Left ventricle myocardium inferior (tissue), 1 donor: Measurements from ENCODE around the gene UQCRC1. TPM values are rescaled to one million over a fixed set of nuclear protein-coding genes. Genes with fewer than 3 reads are reported as not detected.
A peak's percentile ranks its signal among the peaks of the same experiment; 100 is the strongest.

Source experiments
- DNase-seq: peaks from one replicate; pipeline ENCODE4 v3.0.0-alpha.2; 2020
- H3K27ac ChIP-seq: fragments of 200-600 bp; replicated peaks from 2 replicates; pipeline ENCODE4 v1.8.0; 2021
- H3K27me3 ChIP-seq: fragments of 200-600 bp; 2 replicates; pipeline ENCODE4 v1.8.0; 2021; ENCODE audit warnings: low read depth
- H3K36me3 ChIP-seq: fragments of 200-600 bp; 2 replicates; pipeline ENCODE4 v1.8.0; 2021
- H3K4me1 ChIP-seq: fragments of 200-600 bp; 2 replicates; pipeline ENCODE4 v1.8.0; 2021
- H3K4me3 ChIP-seq: fragments of 200-600 bp; 2 replicates; pipeline ENCODE4 v1.8.0; 2021; ENCODE audit warnings: mild to moderate bottlenecking, moderate library complexity
- H3K9me3 ChIP-seq: fragments of 200-600 bp; replicated peaks from 2 replicates; pipeline ENCODE4 v1.8.0; 2021
- intact Hi-C: fragments of 100-400 bp; cut with micrococcal nuclease; formaldehyde crosslinking; loops from one replicate; pipeline ENCODE4 v1.11.0; 2022
- long read RNA-seq: library from polyadenylated mRNA; unstranded; transcript quantifications from one replicate; pipeline ENCODE4 v2.0.0, GENCODE V29; 2021
- total RNA-seq: library from RNA; stranded (reverse); fragmentation: NEBNext Ultra II Directional; extraction: Animal tissue kit (Norgen Biotek cat#: 25700); gene quantifications from one replicate; pipeline ENCODE4 v1.2.1, GENCODE V29; 2021
- TF ChIP-seq, protein P1 (sequence below): fragments of 200-600 bp; IDR thresholded peaks from 2 replicates; pipeline ENCODE4 v1.8.0; 2021; ENCODE audit warnings: antibody characterized with exemption, mild to moderate bottlenecking, borderline replicate concordance
- donor health status: DM: no; HTN: yes; CAD: no; lungs with severe emphysema.

UQCRC1 gene
- 1,000 TPM for total RNA-seq
- long read RNA-seq, transcript UQCRC1-201 (13 exons, 1,985 nt), result major isoform, 2,210 of 2,663 reads
- long read RNA-seq, partial matches to known transcripts, result 350 of 2,663 reads
- long read RNA-seq, other reads (novel, unspliced or antisense), result 102 of 2,663 reads

- Histone ChIP-seq H3K4me1 (peaks cover 57% of the 10 kb centered on the region), H3K27me3 (no peaks in the 10 kb centered on the region), H3K4me3 (peak within 1 kb of the TSS; percentile 78), H3K9me3 (no peaks in the 10 kb centered on the region), H3K36me3 (peaks cover 30% of the 10 kb centered on the region), H3K27ac (peak within 1 kb of the TSS; percentile 95)
- TF ChIP-seq, protein P1, sequence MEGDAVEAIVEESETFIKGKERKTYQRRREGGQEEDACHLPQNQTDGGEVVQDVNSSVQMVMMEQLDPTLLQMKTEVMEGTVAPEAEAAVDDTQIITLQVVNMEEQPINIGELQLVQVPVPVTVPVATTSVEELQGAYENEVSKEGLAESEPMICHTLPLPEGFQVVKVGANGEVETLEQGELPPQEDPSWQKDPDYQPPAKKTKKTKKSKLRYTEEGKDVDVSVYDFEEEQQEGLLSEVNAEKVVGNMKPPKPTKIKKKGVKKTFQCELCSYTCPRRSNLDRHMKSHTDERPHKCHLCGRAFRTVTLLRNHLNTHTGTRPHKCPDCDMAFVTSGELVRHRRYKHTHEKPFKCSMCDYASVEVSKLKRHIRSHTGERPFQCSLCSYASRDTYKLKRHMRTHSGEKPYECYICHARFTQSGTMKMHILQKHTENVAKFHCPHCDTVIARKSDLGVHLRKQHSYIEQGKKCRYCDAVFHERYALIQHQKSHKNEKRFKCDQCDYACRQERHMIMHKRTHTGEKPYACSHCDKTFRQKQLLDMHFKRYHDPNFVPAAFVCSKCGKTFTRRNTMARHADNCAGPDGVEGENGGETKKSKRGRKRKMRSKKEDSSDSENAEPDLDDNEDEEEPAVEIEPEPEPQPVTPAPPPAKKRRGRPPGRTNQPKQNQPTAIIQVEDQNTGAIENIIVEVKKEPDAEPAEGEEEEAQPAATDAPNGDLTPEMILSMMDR, result peak; percentile 86
- intact Hi-C loops, result no loop called here
- peak; percentile 92 for DNase-seq
These were observed at the start of gene UQCRC1 for GRCh38 chr3:48609088-48610005. TSS of gene UQCRC1 (minus strand) at chr3:48609646. CDS start at chr3:48609620, 26 bp downstream.

- no peak for DNase-seq
- Histone ChIP-seq H3K27ac (peak overlapping the region; percentile 85), H3K9me3 (no peaks in the 10 kb centered on the region)
These were observed 47.4 kb upstream of the UQCRC1 start for GRCh38 chr3:48656841-48657281.

GRCh38 chr3:48656061-48656840 is 46.8 kb upstream of the UQCRC1 start:
- no peaks in the 10 kb centered on the region for H3K9me3 ChIP-seq
- TF ChIP-seq, protein P1, result peak; percentile 76
- peak overlapping the region; percentile 78 for H3K4me3 ChIP-seq
- peaks cover 26% of the 10 kb centered on the region for H3K4me1 ChIP-seq
- DNase-seq, result peak; percentile 84
- intact Hi-C loops, result no loop called here
- H3K27ac ChIP-seq, result peak overlapping the region; percentile 85
- H3K36me3 ChIP-seq, result no peaks in the 10 kb centered on the region
- peaks cover 19% of the 10 kb centered on the region for H3K27me3 ChIP-seq

More at GRCh38 chr3:48656841-48657281, 47.4 kb upstream of the UQCRC1 start:
- intact Hi-C loops, result no loop called here
- Histone ChIP-seq H3K27me3 (peaks cover 23% of the 10 kb centered on the region), H3K4me3 (peak overlapping the region; percentile 78), H3K36me3 (no peaks in the 10 kb centered on the region), H3K4me1 (peaks cover 32% of the 10 kb centered on the region)
- TF ChIP-seq, protein P1, result no peak

DNA sequence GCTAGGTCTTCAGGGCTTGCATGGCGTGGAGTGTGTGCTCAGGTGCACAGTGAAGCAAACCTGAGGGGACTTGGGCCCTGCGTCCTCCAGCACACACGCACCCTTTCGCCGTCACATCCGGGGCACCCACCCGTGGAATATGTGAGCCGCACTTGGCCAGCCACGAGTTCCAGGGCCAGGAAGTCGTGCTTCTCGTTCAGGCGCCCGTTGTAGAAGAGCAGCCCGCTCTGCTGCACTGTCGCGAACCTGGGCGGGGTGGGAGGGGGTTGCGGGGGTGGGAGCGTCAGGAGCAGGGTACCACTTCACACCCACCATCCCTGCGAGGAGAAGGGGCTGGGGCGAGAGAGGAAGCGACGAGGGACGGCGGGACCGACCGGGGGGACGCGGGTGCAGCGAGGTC is 46.2 kb upstream of the UQCRC1 start:
- TF ChIP-seq, protein P1, result no peak
- H3K9me3 ChIP-seq, result no peaks in the 10 kb centered on the region
- peak overlapping the region; percentile 85 for H3K27ac ChIP-seq
- H3K4me3 ChIP-seq, result peak overlapping the region; percentile 78
- H3K36me3 ChIP-seq, result no peaks in the 10 kb centered on the region
- H3K27me3 ChIP-seq, result peaks cover 13% of the 10 kb centered on the region
- DNase-seq, result no peak
- intact Hi-C loops, result no loop called here
- H3K4me1 ChIP-seq, result peaks cover 20% of the 10 kb centered on the region

GRCh38 chr3:48655063-48655462 is 45.6 kb upstream of the UQCRC1 start:
- no peak for DNase-seq
- Histone ChIP-seq H3K4me3 (no peak overlapping the region), H3K4me1 (peaks cover 19% of the 10 kb centered on the region), H3K36me3 (no peaks in the 10 kb centered on the region), H3K27me3 (peaks cover 7% of the 10 kb centered on the region), H3K27ac (no peak overlapping the region), H3K9me3 (no peaks in the 10 kb centered on the region)
- intact Hi-C loops, result no loop called here
- TF ChIP-seq, protein P1, result no peak
